HCT116 (cell line): ENCODE results near the gene RGL2. TPM values are rescaled to one million over a fixed set of nuclear protein-coding genes. Genes with fewer than 3 reads are reported as not detected.
A peak's percentile ranks its signal among the peaks of the same experiment; 100 is the strongest.

Source experiments
- ATAC-seq: fragments of 200-7000 bp; cut with Tn5 transposase; 2 replicates; pipeline ENCODE4 v1.9.1; 2020; ENCODE audit warnings: mild to moderate bottlenecking, moderate library complexity
- BruUV-seq: library from RNA; stranded (reverse); fragments of 400-500 nt; replicated peaks from 2 replicates; lab custom pipeline; 2021; lab: Mats Ljungman, UMichigan
- CTCF ChIA-PET: fragments of 300-600 bp; sonication (Branson Sonifier 250); formaldehyde crosslinking; loops from one replicate; lab custom pipeline; 2021; ENCODE audit warnings: antibody characterized with exemption; lab: Charles Lee
- POLR2A ChIA-PET: fragments of 300-600, 350-600 bp; sonication (Branson Sonifier 250); formaldehyde crosslinking; loops from one replicate; lab custom pipeline; 2021; ENCODE audit warnings: antibody characterized with exemption; lab: Charles Lee
- RAD21 ChIA-PET, 2 experiments: fragments of 300-600 bp; sonication (Branson Sonifier 250); formaldehyde crosslinking; loops; one replicate each; lab custom pipeline; 2023; ENCODE audit warnings: low total read pairs in 2 of 2; ENCODE audit not compliant: uncharacterized antibody in 2 of 2, unreplicated experiment in 2 of 2, low non-redundant PET in 1 of 2; lab: Charles Lee
- DNase-seq: peaks from one replicate; pipeline ENCODE4 v3.0.0-alpha.2; 2010; ENCODE audit warnings: low read depth, low spot score
- H2AFZ ChIP-seq: fragments of 200-600 bp; shearing (Covaris generic), sonication (generic); 2 replicates; pipeline ENCODE4 v1.6.1; 2017; ENCODE audit warnings: low read depth, mixed run types, mixed read lengths, antibody characterized with exemption, low read length; ENCODE audit not compliant: poor library complexity, severe bottlenecking
- H3K27ac ChIP-seq: 2 replicates; pipeline ENCODE4 v1.5.1; 2012; ENCODE audit warnings: low read depth, low read length
- H3K27me3 ChIP-seq: fragments of 200-600 bp; sonication (generic); 2 replicates; pipeline ENCODE4 v1.6.1; 2016; ENCODE audit warnings: mixed run types, low read length, mixed read lengths; ENCODE audit not compliant: insufficient read depth
- H3K36me3 ChIP-seq, 2 experiments: fragments of 200-500 bp in 1 of 2; fragments of 200-600 bp in 1 of 2; sonication (Bioruptor generic) in 1 of 2; sonication (generic) in 1 of 2; 2 replicates each; pipeline versions ENCODE4 v1.5.1 to v1.6.1; 2014 to 2016; ENCODE audit warnings: low read length in 2 of 2, inconsistent platforms in 1 of 2, mixed read lengths in 1 of 2, mixed run types in 1 of 2; ENCODE audit not compliant: insufficient read depth in 2 of 2, control insufficient read depth in 1 of 2
- H3K4me1 ChIP-seq, 2 experiments: fragments of 200-600 bp in 1 of 2; sonication (generic) in 1 of 2; 2 replicates each; pipeline versions ENCODE4 v1.5.1 to v1.6.1; 2012 to 2017; ENCODE audit warnings: low read length in 2 of 2, inconsistent platforms in 1 of 2, mild to moderate bottlenecking in 1 of 2, mixed read lengths in 1 of 2, mixed run types in 1 of 2, moderate library complexity in 1 of 2; ENCODE audit not compliant: insufficient read depth in 2 of 2, control insufficient read depth in 1 of 2
- H3K4me2 ChIP-seq: fragments of 200-600 bp; sonication (generic); 2 replicates; pipeline ENCODE4 v1.6.1; 2017; ENCODE audit warnings: mixed run types, low read length, mixed read lengths
- H3K4me3 ChIP-seq, 2 experiments: fragments of 200-600 bp in 1 of 2; sonication (generic) in 1 of 2; replicated peaks in 1 of 2; 2 replicates each; pipeline ENCODE4 v1.5.1; 2011 to 2016; ENCODE audit warnings: low read length in 2 of 2, control low read depth in 1 of 2, low read depth in 1 of 2, mild to moderate bottlenecking in 1 of 2, mixed read lengths in 1 of 2, mixed run types in 1 of 2
- H3K79me2 ChIP-seq: fragments of 200-600 bp; sonication (generic); 2 replicates; pipeline ENCODE4 v1.6.1; 2017; ENCODE audit warnings: mild to moderate bottlenecking, mixed run types, low read length, moderate library complexity, mixed read lengths; ENCODE audit not compliant: insufficient read depth
- H3K9ac ChIP-seq: fragments of 200-600 bp; sonication (generic); 2 replicates; pipeline ENCODE4 v1.6.1; 2016; ENCODE audit warnings: low read length, mixed read lengths
- H3K9me2 ChIP-seq: fragments of 200-600 bp; sonication (generic), shearing (Covaris generic); 2 replicates; pipeline ENCODE4 v1.6.1; 2017; ENCODE audit warnings: mixed run types, mild to moderate bottlenecking, moderate library complexity; ENCODE audit not compliant: insufficient read depth
- H3K9me3 ChIP-seq, 2 experiments: fragments of 200-500 bp in 1 of 2; fragments of 200-600 bp in 1 of 2; sonication (Bioruptor generic) in 1 of 2; sonication (generic) in 1 of 2; 2 replicates each; pipeline ENCODE4 v1.6.1; 2014 to 2017; ENCODE audit warnings: low read length in 2 of 2, mixed read lengths in 2 of 2, inconsistent platforms in 1 of 2, low read depth in 1 of 2, mild to moderate bottlenecking in 1 of 2, mixed run types in 1 of 2, moderate library complexity in 1 of 2; ENCODE audit not compliant: control insufficient read depth in 1 of 2, insufficient read depth in 1 of 2
- H4K20me1 ChIP-seq: fragments of 200-600 bp; sonication (generic), shearing (Covaris generic); 2 replicates; pipeline ENCODE4 v1.6.1; 2017; ENCODE audit warnings: mixed run types, mild to moderate bottlenecking, moderate library complexity; ENCODE audit not compliant: insufficient read depth
- ATF3 ChIP-seq: IDR thresholded peaks from 2 replicates; pipeline ENCODE4 v1.6.1; 2012
- CBX3 ChIP-seq: IDR thresholded peaks from 2 replicates; pipeline ENCODE4 v1.6.1; 2012; ENCODE audit warnings: low read depth
- CEBPB ChIP-seq: IDR thresholded peaks from 2 replicates; pipeline ENCODE4 v1.6.1; 2012; ENCODE audit warnings: low read depth
- EZH2phosphoT487 ChIP-seq: fragments of 200-600 bp; IDR thresholded peaks from 2 replicates; pipeline ENCODE4 v1.6.1; 2018; ENCODE audit warnings: antibody characterized with exemption, borderline replicate concordance
- JUND ChIP-seq: IDR thresholded peaks from 2 replicates; pipeline ENCODE4 v1.6.1; 2012
- POLR2A ChIP-seq: IDR thresholded peaks from 2 replicates; pipeline ENCODE4 v1.7.0; 2011; ENCODE audit warnings: borderline replicate concordance; ENCODE audit not compliant: insufficient read depth, insufficient read length; ENCODE audit errors: extremely low read depth
- POLR2AphosphoS5 ChIP-seq: IDR thresholded peaks from 2 replicates; pipeline ENCODE4 v1.6.1; 2011; ENCODE audit warnings: mild to moderate bottlenecking, low read depth, low read length, moderate library complexity
- RAD21 ChIP-seq: IDR thresholded peaks from 2 replicates; pipeline ENCODE4 v1.6.1; 2012; ENCODE audit warnings: low read depth, mild to moderate bottlenecking
- SRF ChIP-seq: IDR thresholded peaks from 2 replicates; pipeline ENCODE4 v1.6.1; 2012; ENCODE audit warnings: low read depth
- TCF7L2 ChIP-seq: IDR thresholded peaks from 2 replicates; pipeline ENCODE4 v1.7.0; 2011; ENCODE audit warnings: borderline replicate concordance, inconsistent platforms; ENCODE audit not compliant: insufficient read depth, insufficient read length; ENCODE audit errors: extremely low read depth
- YY1 ChIP-seq: IDR thresholded peaks from 2 replicates; pipeline ENCODE4 v1.6.1; 2011; ENCODE audit warnings: low read length, low read depth, moderate library complexity, mild to moderate bottlenecking; ENCODE audit not compliant: insufficient replicate concordance; ENCODE audit errors: extremely low read depth
- ZFX ChIP-seq: fragments of 450-650 bp; IDR thresholded peaks from 2 replicates; pipeline ENCODE4 v1.6.1; 2017
- ZNF274 ChIP-seq: fragments of 200-500 bp; sonication (Bioruptor generic); IDR thresholded peaks from 2 replicates; pipeline ENCODE4 v1.6.1; 2014; ENCODE audit warnings: mild to moderate bottlenecking, low read depth, low read length, inconsistent platforms
- intact Hi-C: fragments of 100-400 bp; cut with micrococcal nuclease; formaldehyde crosslinking; loops from 2 replicates; pipeline ENCODE4 v1.10.0; 2022
- total RNA-seq: library from RNA; stranded (reverse); gene quantifications from one replicate; pipeline ENCODE4 v1.2.1, GENCODE V29; 2021; ENCODE audit not compliant: unreplicated experiment
- TF ChIP-seq, protein P1 (sequence below): IDR thresholded peaks from 2 replicates; pipeline ENCODE4 v1.6.1; 2012; ENCODE audit warnings: low read depth

Gene RGL2
- total RNA-seq, 1 experiment from 2014 or later = 53.4 TPM

GRCh38 chr6:33272275-33273128 lies 26.2 kb downstream of the RGL2 start:
- peak overlapping the region; percentile 98 for H3K9ac ChIP-seq
- TF ChIP-seq ZFX (peak; percentile 61), YY1 (no peak)
- H3K27ac ChIP-seq = peak overlapping the region; percentile 82
- no peaks in the 10 kb centered on the region for H3K9me2 ChIP-seq
- DNase-seq = no peak
- POLR2A ChIA-PET = interaction anchor here (0.8 to 2.2 kb wide), 9 partner anchors 11 to 301 kb away, joined by 3 to 24 read pairs (median 10); partner anchors contain the start of genes PFDN6, RXRB, SLC39A7 and WDR46
- peaks cover 63% of the 10 kb centered on the region for H3K79me2 ChIP-seq
- peak; percentile 13 for ATAC-seq
- no peak overlapping the region for H2AFZ ChIP-seq
- H3K9me3 ChIP-seq = no peaks in the 10 kb centered on the region
- H3K4me2 ChIP-seq = peak overlapping the region; percentile 86
- intact Hi-C loops = no loop called here
- no peaks in the 10 kb centered on the region for H3K27me3 ChIP-seq
- RAD21 ChIA-PET = no interaction called here
- peak overlapping the region; percentile 75 to 99 for H3K4me3 ChIP-seq
- H4K20me1 ChIP-seq = peaks cover 22% of the 10 kb centered on the region
- H3K36me3 ChIP-seq = peaks cover 28 to 54% of the 10 kb centered on the region in 2 experiments
- H3K4me1 ChIP-seq = peaks cover 33 to 55% of the 10 kb centered on the region in 2 experiments
- TSS peak; percentile 65 for BruUV-seq
- CTCF ChIA-PET = interaction anchor here (1.2 to 1.3 kb wide), 2 partner anchors 11 to 17 kb away, joined by 4 to 5 read pairs; no protein-coding TSS in a partner anchor

DNA sequence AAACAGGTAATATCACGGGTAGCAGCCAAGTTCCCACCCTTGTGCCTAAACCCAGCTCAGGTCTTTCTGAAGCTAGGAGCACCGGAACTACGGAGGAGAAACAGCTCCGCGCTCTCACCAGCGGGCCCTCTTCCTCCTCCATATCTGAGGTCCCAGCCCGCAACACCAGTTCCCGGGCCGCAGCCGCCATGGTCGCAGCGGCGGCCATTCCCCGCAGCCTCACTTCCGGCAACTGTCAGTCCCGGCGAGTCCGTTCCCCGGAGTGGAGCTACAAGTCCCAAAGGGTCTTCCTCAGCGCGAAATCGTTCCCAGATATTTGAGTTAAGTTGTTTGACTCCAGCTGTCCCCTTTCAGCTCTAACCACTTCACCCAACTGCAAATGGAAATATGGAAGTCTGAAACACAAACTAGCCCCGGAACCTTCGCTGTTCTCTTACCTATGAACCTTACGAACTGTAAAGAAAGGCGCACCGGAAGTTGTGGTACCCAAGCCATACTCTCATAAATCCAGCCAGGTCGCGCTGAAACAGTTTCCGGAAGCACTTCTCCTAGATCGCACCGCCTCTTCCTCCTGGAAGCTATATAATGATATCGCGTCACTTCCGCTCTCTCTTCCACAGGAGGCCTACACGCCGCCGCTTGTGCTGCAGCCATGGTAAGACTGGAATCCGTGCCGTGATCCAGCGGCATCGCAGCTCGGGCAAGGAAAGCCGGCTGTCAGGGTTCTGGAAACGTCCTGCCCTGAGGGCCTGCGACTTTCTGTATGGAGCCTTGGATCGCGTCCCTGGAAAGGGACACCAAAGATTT lies 27.1 kb downstream of the RGL2 start, which contains the start of the genes RPS18 and VPS52:
RPS18 (plus strand) TSS at position 608 of the 807 bp plus-strand sequence; CDS start at position 653, 45 bp downstream.
VPS52 (minus strand) TSS at position 409 of the 807 bp plus-strand sequence; CDS start at position 208, 201 bp downstream.
- peak within 1 kb of the TSS; percentile 75 to 99 for H3K4me3 ChIP-seq
- ChIA-PET CTCF (interaction anchor here (0.8 to 1.3 kb wide), 4 partner anchors 11 to 24 kb away, joined by 3 to 5 read pairs (median 4); no protein-coding TSS in a partner anchor), POLR2A (interaction anchor here (0.6 to 2.2 kb wide), 15 partner anchors 11 to 302 kb away, joined by 3 to 24 read pairs (median 4); partner anchors contain the start of genes PFDN6, RGL2, RXRB and SLC39A7), RAD21 (no interaction called here)
- no peaks in the 10 kb centered on the region for H3K27me3 ChIP-seq
- H3K9me2 ChIP-seq = no peaks in the 10 kb centered on the region
- H3K9me3 ChIP-seq = no peaks in the 10 kb centered on the region
- DNase-seq (peak; percentile 99), ATAC-seq (peak; percentile 76)
- peaks cover 22% of the 10 kb centered on the region for H4K20me1 ChIP-seq
- peak within 1 kb of the TSS; percentile 82 for H3K27ac ChIP-seq
- peaks cover 63% of the 10 kb centered on the region for H3K79me2 ChIP-seq
- H3K4me1 ChIP-seq = peaks cover 32 to 47% of the 10 kb centered on the region in 2 experiments
- intact Hi-C loops = no loop called here
- H3K36me3 ChIP-seq = peaks cover 32 to 61% of the 10 kb centered on the region in 2 experiments
- peak within 1 kb of the TSS; percentile 85 for H2AFZ ChIP-seq
- peak within 1 kb of the TSS; percentile 86 for H3K4me2 ChIP-seq
- peak within 1 kb of the TSS; percentile 98 for H3K9ac ChIP-seq
- TSS peak; percentile 85 for BruUV-seq
- TF ChIP-seq RAD21 (no peak), TCF7L2 (no peak), CBX3 (no peak), SRF (no peak), EZH2phosphoT487 (no peak), ZNF274 (no peak), POLR2AphosphoS5 (peak; percentile 99), ATF3 (no peak), CEBPB (no peak), POLR2A (peak; percentile 98), JUND (no peak)
- TF ChIP-seq, protein P1, sequence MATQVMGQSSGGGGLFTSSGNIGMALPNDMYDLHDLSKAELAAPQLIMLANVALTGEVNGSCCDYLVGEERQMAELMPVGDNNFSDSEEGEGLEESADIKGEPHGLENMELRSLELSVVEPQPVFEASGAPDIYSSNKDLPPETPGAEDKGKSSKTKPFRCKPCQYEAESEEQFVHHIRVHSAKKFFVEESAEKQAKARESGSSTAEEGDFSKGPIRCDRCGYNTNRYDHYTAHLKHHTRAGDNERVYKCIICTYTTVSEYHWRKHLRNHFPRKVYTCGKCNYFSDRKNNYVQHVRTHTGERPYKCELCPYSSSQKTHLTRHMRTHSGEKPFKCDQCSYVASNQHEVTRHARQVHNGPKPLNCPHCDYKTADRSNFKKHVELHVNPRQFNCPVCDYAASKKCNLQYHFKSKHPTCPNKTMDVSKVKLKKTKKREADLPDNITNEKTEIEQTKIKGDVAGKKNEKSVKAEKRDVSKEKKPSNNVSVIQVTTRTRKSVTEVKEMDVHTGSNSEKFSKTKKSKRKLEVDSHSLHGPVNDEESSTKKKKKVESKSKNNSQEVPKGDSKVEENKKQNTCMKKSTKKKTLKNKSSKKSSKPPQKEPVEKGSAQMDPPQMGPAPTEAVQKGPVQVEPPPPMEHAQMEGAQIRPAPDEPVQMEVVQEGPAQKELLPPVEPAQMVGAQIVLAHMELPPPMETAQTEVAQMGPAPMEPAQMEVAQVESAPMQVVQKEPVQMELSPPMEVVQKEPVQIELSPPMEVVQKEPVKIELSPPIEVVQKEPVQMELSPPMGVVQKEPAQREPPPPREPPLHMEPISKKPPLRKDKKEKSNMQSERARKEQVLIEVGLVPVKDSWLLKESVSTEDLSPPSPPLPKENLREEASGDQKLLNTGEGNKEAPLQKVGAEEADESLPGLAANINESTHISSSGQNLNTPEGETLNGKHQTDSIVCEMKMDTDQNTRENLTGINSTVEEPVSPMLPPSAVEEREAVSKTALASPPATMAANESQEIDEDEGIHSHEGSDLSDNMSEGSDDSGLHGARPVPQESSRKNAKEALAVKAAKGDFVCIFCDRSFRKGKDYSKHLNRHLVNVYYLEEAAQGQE = no peak
